SK-N-SH (cell line): ENCODE data around the gene PDGFB. TPM values are rescaled to one million over a fixed set of nuclear protein-coding genes. Genes with fewer than 3 reads are reported as not detected.

ENCODE experiments used
- CTCF ChIA-PET: fragments of 300-600, 350-600 bp; formaldehyde crosslinking; extraction: SDS; loops from one replicate; lab custom pipeline; 2021; lab: Yijun Ruan, JAX
- POLR2A ChIA-PET: fragments of 350-600 bp; sonication (Branson Sonifier 250); formaldehyde crosslinking; extraction: SDS; loops from one replicate; lab custom pipeline; 2020; ENCODE audit warnings: antibody characterized with exemption, inconsistent platforms; lab: Yijun Ruan, JAX
- DNase-seq: peaks from one replicate; pipeline ENCODE4 v3.0.0; 2012
- H2AFZ ChIP-seq: fragments of 200-600 bp; sonication (generic); 2 replicates; pipeline ENCODE4 v1.8.1; 2016; ENCODE audit warnings: antibody characterized with exemption, mild to moderate bottlenecking, low read depth
- H3F3A ChIP-seq: fragments of 200-600 bp; sonication (generic); replicated peaks from 2 replicates; pipeline ENCODE3; 2016; ENCODE audit warnings: antibody characterized with exemption, mild to moderate bottlenecking; ENCODE audit not compliant: insufficient read depth
- H3K27ac ChIP-seq, 2 experiments: fragments of 200-500 bp in 1 of 2; fragments of 200-600 bp in 1 of 2; sonication (Bioruptor generic) in 1 of 2; sonication (generic), shearing (Covaris generic) in 1 of 2; 2 replicates each; pipeline versions ENCODE4 v1.5.1 to v1.6.1; 2014 to 2016; ENCODE audit warnings: low read depth in 2 of 2, inconsistent platforms in 1 of 2, low read length in 1 of 2, mild to moderate bottlenecking in 1 of 2, mixed read lengths in 1 of 2
- H3K27me3 ChIP-seq: fragments of 200-600 bp; sonication (generic), shearing (Covaris generic); 2 replicates; pipeline ENCODE4 v1.6.1; 2016; ENCODE audit warnings: mixed run types; ENCODE audit not compliant: insufficient read depth
- H3K36me3 ChIP-seq, 2 experiments: fragments of 200-500 bp in 1 of 2; fragments of 200-600 bp in 1 of 2; sonication (Bioruptor generic) in 1 of 2; sonication (generic) in 1 of 2; replicated peaks in 1 of 2; 2 replicates each; pipeline versions ENCODE3 to v1.5.1; 2014 to 2016; ENCODE audit warnings: low read length in 1 of 2, mild to moderate bottlenecking in 1 of 2; ENCODE audit not compliant: insufficient read depth in 2 of 2, control insufficient read depth in 1 of 2
- H3K4me1 ChIP-seq, 2 experiments: fragments of 200-500 bp in 1 of 2; fragments of 200-600 bp in 1 of 2; sonication (Bioruptor generic) in 1 of 2; sonication (generic), shearing (Covaris generic) in 1 of 2; 2 replicates each; pipeline versions ENCODE4 v1.5.1 to v1.6.1; 2014 to 2016; ENCODE audit warnings: low read depth in 1 of 2, low read length in 1 of 2, mixed run types in 1 of 2; ENCODE audit not compliant: insufficient read depth in 2 of 2, control insufficient read depth in 1 of 2
- H3K4me2 ChIP-seq: fragments of 200-600 bp; sonication (generic), shearing (Covaris generic); 2 replicates; pipeline ENCODE4 v1.6.1; 2017; ENCODE audit warnings: mixed run types
- H3K4me3 ChIP-seq, 2 experiments: fragments of 200-500 bp in 1 of 2; fragments of 200-600 bp in 1 of 2; sonication (Bioruptor generic) in 1 of 2; sonication (generic), shearing (Covaris generic) in 1 of 2; 2 replicates each; pipeline versions ENCODE4 v1.5.1 to v1.8.1; 2014 to 2016; ENCODE audit warnings: low read depth in 2 of 2, inconsistent platforms in 1 of 2, low read length in 1 of 2, mild to moderate bottlenecking in 1 of 2, mixed read lengths in 1 of 2, moderate library complexity in 1 of 2
- H3K79me2 ChIP-seq: fragments of 200-600 bp; sonication (generic); 2 replicates; pipeline ENCODE4 v1.8.1; 2017; ENCODE audit warnings: mild to moderate bottlenecking; ENCODE audit not compliant: insufficient read depth
- H3K9ac ChIP-seq: fragments of 200-600 bp; sonication (generic); 2 replicates; pipeline ENCODE4 v1.6.1; 2017; ENCODE audit warnings: mixed run types
- H3K9me2 ChIP-seq: fragments of 200-600 bp; sonication (generic); 2 replicates; pipeline ENCODE4 v1.6.1; 2017; ENCODE audit warnings: mixed run types
- H3K9me3 ChIP-seq: fragments of 200-600 bp; sonication (generic); 2 replicates; pipeline ENCODE4 v1.6.1; 2017; ENCODE audit warnings: mixed run types, mild to moderate bottlenecking, moderate library complexity
- H4K20me1 ChIP-seq: fragments of 200-600 bp; sonication (generic); 2 replicates; pipeline ENCODE4 v1.6.1; 2017; ENCODE audit warnings: mild to moderate bottlenecking, mixed run types; ENCODE audit not compliant: insufficient read depth
- CHD2 ChIP-seq: fragments of 150-350 bp; IDR thresholded peaks from 2 replicates; pipeline ENCODE4 v1.6.1; 2018; ENCODE audit warnings: low read length; ENCODE audit not compliant: partially characterized antibody
- ELF1 ChIP-seq: IDR thresholded peaks from 2 replicates; pipeline ENCODE4 v1.4.0; 2012
- EP300 ChIP-seq, 2 experiments: IDR thresholded peaks; 2 replicates each; pipeline versions ENCODE4 v1.4.0 to v1.6.1; 2012; ENCODE audit warnings: borderline replicate concordance in 1 of 2, low read depth in 1 of 2, low read length in 1 of 2
- FOSL2 ChIP-seq: IDR thresholded peaks from 2 replicates; pipeline ENCODE4 v1.4.0; 2012; ENCODE audit warnings: low read depth, mild to moderate bottlenecking, moderate library complexity, borderline replicate concordance
- FOXJ3 ChIP-seq: sonication (generic); formaldehyde crosslinking; IDR thresholded peaks from 2 replicates; pipeline ENCODE4 v1.5.1; 2020; ENCODE audit warnings: mild to moderate bottlenecking, missing genetic modification reagents
- FOXM1 ChIP-seq: IDR thresholded peaks from 2 replicates; pipeline ENCODE4 v1.4.0; 2012; ENCODE audit warnings: low read depth, mild to moderate bottlenecking
- MXI1 ChIP-seq: IDR thresholded peaks from 2 replicates; pipeline ENCODE4 v1.6.1; 2012; ENCODE audit warnings: mild to moderate bottlenecking, low read depth, low read length, improper control_type of control experiment
- NRF1 ChIP-seq: IDR thresholded peaks from 2 replicates; pipeline ENCODE4 v1.6.1; 2012; ENCODE audit warnings: low read depth, mild to moderate bottlenecking, low read length
- POLR2AphosphoS5 ChIP-seq: IDR thresholded peaks from 2 replicates; pipeline ENCODE4 v1.6.1; 2012; ENCODE audit warnings: low read depth, low read length
- RCOR1 ChIP-seq: fragments of 150-350 bp; IDR thresholded peaks from 2 replicates; pipeline ENCODE4 v1.6.1; 2017; ENCODE audit warnings: antibody characterized with exemption, low read length
- RFX5 ChIP-seq: IDR thresholded peaks from 2 replicates; pipeline ENCODE4 v1.6.1; 2012; ENCODE audit warnings: mild to moderate bottlenecking, improper control_type of control experiment, low read length
- RXRA ChIP-seq: IDR thresholded peaks from 2 replicates; pipeline ENCODE4 v1.4.0; 2012; ENCODE audit warnings: low read depth, mild to moderate bottlenecking, borderline replicate concordance
- TEAD4 ChIP-seq: IDR thresholded peaks from 2 replicates; pipeline ENCODE4 v1.4.0; 2012; ENCODE audit warnings: mild to moderate bottlenecking, borderline replicate concordance; ENCODE audit not compliant: insufficient read depth
- WGBS: methylation state at CpG from one replicate; pipeline ENCODE4 v1.1.6; 2017; ENCODE audit warnings: low lambda C conversion rate; 5-methylcytosine and 5-hydroxymethylcytosine counted together
- polyA plus RNA-seq, 3 experiments: library from polyadenylated mRNA; depleted of rRNA; stranded (reverse); fragments of >200 nt; gene quantifications; 2 replicates each; pipeline ENCODE4 v1.2.3, GENCODE V29; 2012
- TF ChIP-seq, protein P1 (sequence below): fragments of 150-350 bp; IDR thresholded peaks from 2 replicates; pipeline ENCODE4 v1.6.1; 2017; ENCODE audit warnings: antibody characterized with exemption, low read length, low read depth, borderline replicate concordance
- TF ChIP-seq, protein P2 (sequence below): fragments of 200-600 bp; sonication (generic); IDR thresholded peaks from 2 replicates; pipeline ENCODE4 v1.6.1; 2017; ENCODE audit warnings: antibody characterized with exemption, mild to moderate bottlenecking, moderate library complexity
- TF ChIP-seq, protein P3 (sequence below): IDR thresholded peaks from 2 replicates; pipeline ENCODE4 v1.4.0; 2012; ENCODE audit warnings: low read depth, borderline replicate concordance
- TF ChIP-seq, protein P4 (sequence below): IDR thresholded peaks from 2 replicates; pipeline ENCODE4 v1.4.0; 2012; ENCODE audit warnings: low read depth
- TF ChIP-seq, protein P5 (sequence below): IDR thresholded peaks from 2 replicates; pipeline ENCODE4 v1.6.1; 2012; ENCODE audit warnings: mild to moderate bottlenecking, low read depth, low read length, moderate library complexity

Gene PDGFB
- polyA plus RNA-seq, 1 of the 3 experiments (the other 2 are of a cell fraction): 0.44 TPM

- TF ChIP-seq RCOR1 (no peak), TEAD4 (no peak), CHD2 (no peak), ELF1 (no peak)
- TF ChIP-seq, protein P1, sequence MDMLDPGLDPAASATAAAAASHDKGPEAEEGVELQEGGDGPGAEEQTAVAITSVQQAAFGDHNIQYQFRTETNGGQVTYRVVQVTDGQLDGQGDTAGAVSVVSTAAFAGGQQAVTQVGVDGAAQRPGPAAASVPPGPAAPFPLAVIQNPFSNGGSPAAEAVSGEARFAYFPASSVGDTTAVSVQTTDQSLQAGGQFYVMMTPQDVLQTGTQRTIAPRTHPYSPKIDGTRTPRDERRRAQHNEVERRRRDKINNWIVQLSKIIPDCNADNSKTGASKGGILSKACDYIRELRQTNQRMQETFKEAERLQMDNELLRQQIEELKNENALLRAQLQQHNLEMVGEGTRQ: no peak
- Histone ChIP-seq H3K9me2 (no peaks in the 10 kb centered on the region), H3K4me1 (peaks cover 0 to 9% of the 10 kb centered on the region in 2 experiments; a peak in 2 of 4 replicates), H3K79me2 (no peaks in the 10 kb centered on the region), H3K36me3 (no peaks in the 10 kb centered on the region), H3K9ac (no peak overlapping the region), H3F3A (peaks cover 4% of the 10 kb centered on the region), H4K20me1 (no peaks in the 10 kb centered on the region), H3K27me3 (no peaks in the 10 kb centered on the region), H3K27ac (no peak overlapping the region), H3K4me2 (no peak overlapping the region), H3K4me3 (no peak overlapping the region), H3K9me3 (no peaks in the 10 kb centered on the region), H2AFZ (no peak overlapping the region)
- no peak for DNase-seq
- POLR2A ChIA-PET: no interaction called here
- no CpG with 5 or more reads among the region's 2 CpGs for WGBS
- CTCF ChIA-PET: interaction anchor here (1.2 kb wide), 1 partner anchor 139 kb away, joined by 3 read pairs; no protein-coding TSS in a partner anchor
These were observed 67.4 kb downstream of the PDGFB start for GRCh38 chr22:39177456-39177775.

DNA sequence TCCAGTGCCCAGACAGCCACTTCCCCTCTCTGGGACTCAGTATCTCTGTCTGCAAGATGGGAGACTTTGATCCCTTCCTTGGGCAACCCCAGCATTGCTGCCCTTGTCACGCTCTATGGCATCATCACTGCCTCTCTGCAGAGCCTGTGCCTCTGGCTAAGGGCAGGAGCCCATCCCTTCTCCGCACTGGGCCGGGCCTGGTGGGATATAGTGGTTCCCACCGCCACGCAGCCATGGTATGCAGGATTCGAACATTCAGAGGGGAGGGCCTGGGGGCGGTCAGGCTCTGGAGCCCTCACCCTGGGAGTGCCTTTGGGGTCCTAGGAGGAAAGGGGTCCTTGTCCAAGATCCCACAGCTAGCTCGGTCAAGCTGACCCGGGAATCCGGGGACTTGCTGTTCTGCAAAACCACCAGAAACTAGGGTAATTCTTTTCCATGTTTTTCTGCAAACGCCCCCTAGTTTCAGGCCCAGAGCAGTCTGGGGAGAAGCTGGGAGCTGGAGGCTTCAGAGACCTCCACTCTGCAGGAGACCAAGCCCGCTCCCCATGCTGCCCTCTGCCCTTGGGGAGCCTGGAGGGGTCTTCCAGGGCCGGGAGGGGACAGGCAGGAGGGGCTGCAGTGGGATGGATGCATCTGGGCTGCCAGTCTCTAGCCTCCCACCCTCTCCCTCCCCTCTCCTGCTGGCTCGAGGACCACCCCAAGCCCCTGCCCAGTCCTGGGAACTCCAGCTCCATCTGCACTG, 67.9 kb downstream of the PDGFB start:
- H3K27me3 ChIP-seq: no peaks in the 10 kb centered on the region
- H3K4me3 ChIP-seq: no peak overlapping the region
- H4K20me1 ChIP-seq: no peaks in the 10 kb centered on the region
- no peaks in the 10 kb centered on the region for H3K79me2 ChIP-seq
- peaks cover 0 to 9% of the 10 kb centered on the region in 2 experiments; a peak in 2 of 4 replicates for H3K4me1 ChIP-seq
- 83% methylated on average over 1 of the region's 14 CpGs for WGBS
- H3F3A ChIP-seq: peaks cover 4% of the 10 kb centered on the region
- H2AFZ ChIP-seq: no peak overlapping the region
- ChIA-PET POLR2A (no interaction called here), CTCF (interaction anchor here (1.2 kb wide), 1 partner anchor 139 kb away, joined by 3 read pairs; no protein-coding TSS in a partner anchor)
- H3K9ac ChIP-seq: no peak overlapping the region
- H3K4me2 ChIP-seq: no peak overlapping the region
- no peaks in the 10 kb centered on the region for H3K9me2 ChIP-seq
- DNase-seq: no peak
- no peaks in the 10 kb centered on the region for H3K36me3 ChIP-seq
- H3K27ac ChIP-seq: no peak overlapping the region
- no peaks in the 10 kb centered on the region for H3K9me3 ChIP-seq
- TF ChIP-seq FOSL2 (no peak), CHD2 (no peak), TEAD4 (no peak), EP300 (IDR thresholded peaks at IDR 0.05; ENCODE audit: borderline replicate concordance in 1 of 2, low read depth in 1 of 2, low read length in 1 of 2) (no peak), RXRA (no peak), FOXJ3 (CRISPR knock-in tag) (no peak), NRF1 (no peak), POLR2AphosphoS5 (no peak), FOXM1 (no peak), MXI1 (no peak), RFX5 (no peak)
- TF ChIP-seq, protein P2, sequence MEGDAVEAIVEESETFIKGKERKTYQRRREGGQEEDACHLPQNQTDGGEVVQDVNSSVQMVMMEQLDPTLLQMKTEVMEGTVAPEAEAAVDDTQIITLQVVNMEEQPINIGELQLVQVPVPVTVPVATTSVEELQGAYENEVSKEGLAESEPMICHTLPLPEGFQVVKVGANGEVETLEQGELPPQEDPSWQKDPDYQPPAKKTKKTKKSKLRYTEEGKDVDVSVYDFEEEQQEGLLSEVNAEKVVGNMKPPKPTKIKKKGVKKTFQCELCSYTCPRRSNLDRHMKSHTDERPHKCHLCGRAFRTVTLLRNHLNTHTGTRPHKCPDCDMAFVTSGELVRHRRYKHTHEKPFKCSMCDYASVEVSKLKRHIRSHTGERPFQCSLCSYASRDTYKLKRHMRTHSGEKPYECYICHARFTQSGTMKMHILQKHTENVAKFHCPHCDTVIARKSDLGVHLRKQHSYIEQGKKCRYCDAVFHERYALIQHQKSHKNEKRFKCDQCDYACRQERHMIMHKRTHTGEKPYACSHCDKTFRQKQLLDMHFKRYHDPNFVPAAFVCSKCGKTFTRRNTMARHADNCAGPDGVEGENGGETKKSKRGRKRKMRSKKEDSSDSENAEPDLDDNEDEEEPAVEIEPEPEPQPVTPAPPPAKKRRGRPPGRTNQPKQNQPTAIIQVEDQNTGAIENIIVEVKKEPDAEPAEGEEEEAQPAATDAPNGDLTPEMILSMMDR: no peak
- TF ChIP-seq, protein P3, sequence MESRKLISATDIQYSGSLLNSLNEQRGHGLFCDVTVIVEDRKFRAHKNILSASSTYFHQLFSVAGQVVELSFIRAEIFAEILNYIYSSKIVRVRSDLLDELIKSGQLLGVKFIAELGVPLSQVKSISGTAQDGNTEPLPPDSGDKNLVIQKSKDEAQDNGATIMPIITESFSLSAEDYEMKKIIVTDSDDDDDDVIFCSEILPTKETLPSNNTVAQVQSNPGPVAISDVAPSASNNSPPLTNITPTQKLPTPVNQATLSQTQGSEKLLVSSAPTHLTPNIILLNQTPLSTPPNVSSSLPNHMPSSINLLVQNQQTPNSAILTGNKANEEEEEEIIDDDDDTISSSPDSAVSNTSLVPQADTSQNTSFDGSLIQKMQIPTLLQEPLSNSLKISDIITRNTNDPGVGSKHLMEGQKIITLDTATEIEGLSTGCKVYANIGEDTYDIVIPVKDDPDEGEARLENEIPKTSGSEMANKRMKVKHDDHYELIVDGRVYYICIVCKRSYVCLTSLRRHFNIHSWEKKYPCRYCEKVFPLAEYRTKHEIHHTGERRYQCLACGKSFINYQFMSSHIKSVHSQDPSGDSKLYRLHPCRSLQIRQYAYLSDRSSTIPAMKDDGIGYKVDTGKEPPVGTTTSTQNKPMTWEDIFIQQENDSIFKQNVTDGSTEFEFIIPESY: no peak
- TF ChIP-seq, protein P4, sequence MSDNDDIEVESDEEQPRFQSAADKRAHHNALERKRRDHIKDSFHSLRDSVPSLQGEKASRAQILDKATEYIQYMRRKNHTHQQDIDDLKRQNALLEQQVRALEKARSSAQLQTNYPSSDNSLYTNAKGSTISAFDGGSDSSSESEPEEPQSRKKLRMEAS: no peak
- TF ChIP-seq, protein P5, sequence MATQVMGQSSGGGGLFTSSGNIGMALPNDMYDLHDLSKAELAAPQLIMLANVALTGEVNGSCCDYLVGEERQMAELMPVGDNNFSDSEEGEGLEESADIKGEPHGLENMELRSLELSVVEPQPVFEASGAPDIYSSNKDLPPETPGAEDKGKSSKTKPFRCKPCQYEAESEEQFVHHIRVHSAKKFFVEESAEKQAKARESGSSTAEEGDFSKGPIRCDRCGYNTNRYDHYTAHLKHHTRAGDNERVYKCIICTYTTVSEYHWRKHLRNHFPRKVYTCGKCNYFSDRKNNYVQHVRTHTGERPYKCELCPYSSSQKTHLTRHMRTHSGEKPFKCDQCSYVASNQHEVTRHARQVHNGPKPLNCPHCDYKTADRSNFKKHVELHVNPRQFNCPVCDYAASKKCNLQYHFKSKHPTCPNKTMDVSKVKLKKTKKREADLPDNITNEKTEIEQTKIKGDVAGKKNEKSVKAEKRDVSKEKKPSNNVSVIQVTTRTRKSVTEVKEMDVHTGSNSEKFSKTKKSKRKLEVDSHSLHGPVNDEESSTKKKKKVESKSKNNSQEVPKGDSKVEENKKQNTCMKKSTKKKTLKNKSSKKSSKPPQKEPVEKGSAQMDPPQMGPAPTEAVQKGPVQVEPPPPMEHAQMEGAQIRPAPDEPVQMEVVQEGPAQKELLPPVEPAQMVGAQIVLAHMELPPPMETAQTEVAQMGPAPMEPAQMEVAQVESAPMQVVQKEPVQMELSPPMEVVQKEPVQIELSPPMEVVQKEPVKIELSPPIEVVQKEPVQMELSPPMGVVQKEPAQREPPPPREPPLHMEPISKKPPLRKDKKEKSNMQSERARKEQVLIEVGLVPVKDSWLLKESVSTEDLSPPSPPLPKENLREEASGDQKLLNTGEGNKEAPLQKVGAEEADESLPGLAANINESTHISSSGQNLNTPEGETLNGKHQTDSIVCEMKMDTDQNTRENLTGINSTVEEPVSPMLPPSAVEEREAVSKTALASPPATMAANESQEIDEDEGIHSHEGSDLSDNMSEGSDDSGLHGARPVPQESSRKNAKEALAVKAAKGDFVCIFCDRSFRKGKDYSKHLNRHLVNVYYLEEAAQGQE: no peak
